SK-N-SH (cell line): ENCODE data around the gene MAN2A1. TPM values are rescaled to one million over a fixed set of nuclear protein-coding genes. Genes with fewer than 3 reads are reported as not detected.
A peak's percentile ranks its signal among the peaks of the same experiment; 100 is the strongest.

ENCODE experiments used
- CTCF ChIA-PET: fragments of 300-600, 350-600 bp; formaldehyde crosslinking; extraction: SDS; loops from one replicate; lab custom pipeline; 2021; lab: Yijun Ruan, JAX
- POLR2A ChIA-PET: fragments of 350-600 bp; sonication (Branson Sonifier 250); formaldehyde crosslinking; extraction: SDS; loops from one replicate; lab custom pipeline; 2020; ENCODE audit warnings: antibody characterized with exemption, inconsistent platforms; lab: Yijun Ruan, JAX
- DNase-seq: peaks from one replicate; pipeline ENCODE4 v3.0.0; 2012
- H2AFZ ChIP-seq: fragments of 200-600 bp; sonication (generic); 2 replicates; pipeline ENCODE4 v1.8.1; 2016; ENCODE audit warnings: antibody characterized with exemption, mild to moderate bottlenecking, low read depth
- H3F3A ChIP-seq: fragments of 200-600 bp; sonication (generic); replicated peaks from 2 replicates; pipeline ENCODE3; 2016; ENCODE audit warnings: antibody characterized with exemption, mild to moderate bottlenecking; ENCODE audit not compliant: insufficient read depth
- H3K27ac ChIP-seq, 2 experiments: fragments of 200-500 bp in 1 of 2; fragments of 200-600 bp in 1 of 2; sonication (Bioruptor generic) in 1 of 2; sonication (generic), shearing (Covaris generic) in 1 of 2; 2 replicates each; pipeline versions ENCODE4 v1.5.1 to v1.6.1; 2014 to 2016; ENCODE audit warnings: low read depth in 2 of 2, inconsistent platforms in 1 of 2, low read length in 1 of 2, mild to moderate bottlenecking in 1 of 2, mixed read lengths in 1 of 2
- H3K27me3 ChIP-seq: fragments of 200-600 bp; sonication (generic), shearing (Covaris generic); 2 replicates; pipeline ENCODE4 v1.6.1; 2016; ENCODE audit warnings: mixed run types; ENCODE audit not compliant: insufficient read depth
- H3K36me3 ChIP-seq, 2 experiments: fragments of 200-500 bp in 1 of 2; fragments of 200-600 bp in 1 of 2; sonication (Bioruptor generic) in 1 of 2; sonication (generic) in 1 of 2; replicated peaks in 1 of 2; 2 replicates each; pipeline versions ENCODE3 to v1.5.1; 2014 to 2016; ENCODE audit warnings: low read length in 1 of 2, mild to moderate bottlenecking in 1 of 2; ENCODE audit not compliant: insufficient read depth in 2 of 2, control insufficient read depth in 1 of 2
- H3K4me1 ChIP-seq, 2 experiments: fragments of 200-500 bp in 1 of 2; fragments of 200-600 bp in 1 of 2; sonication (Bioruptor generic) in 1 of 2; sonication (generic), shearing (Covaris generic) in 1 of 2; 2 replicates each; pipeline versions ENCODE4 v1.5.1 to v1.6.1; 2014 to 2016; ENCODE audit warnings: low read depth in 1 of 2, low read length in 1 of 2, mixed run types in 1 of 2; ENCODE audit not compliant: insufficient read depth in 2 of 2, control insufficient read depth in 1 of 2
- H3K4me2 ChIP-seq: fragments of 200-600 bp; sonication (generic), shearing (Covaris generic); 2 replicates; pipeline ENCODE4 v1.6.1; 2017; ENCODE audit warnings: mixed run types
- H3K4me3 ChIP-seq, 2 experiments: fragments of 200-500 bp in 1 of 2; fragments of 200-600 bp in 1 of 2; sonication (Bioruptor generic) in 1 of 2; sonication (generic), shearing (Covaris generic) in 1 of 2; 2 replicates each; pipeline versions ENCODE4 v1.5.1 to v1.8.1; 2014 to 2016; ENCODE audit warnings: low read depth in 2 of 2, inconsistent platforms in 1 of 2, low read length in 1 of 2, mild to moderate bottlenecking in 1 of 2, mixed read lengths in 1 of 2, moderate library complexity in 1 of 2
- H3K79me2 ChIP-seq: fragments of 200-600 bp; sonication (generic); 2 replicates; pipeline ENCODE4 v1.8.1; 2017; ENCODE audit warnings: mild to moderate bottlenecking; ENCODE audit not compliant: insufficient read depth
- H3K9ac ChIP-seq: fragments of 200-600 bp; sonication (generic); 2 replicates; pipeline ENCODE4 v1.6.1; 2017; ENCODE audit warnings: mixed run types
- H3K9me2 ChIP-seq: fragments of 200-600 bp; sonication (generic); 2 replicates; pipeline ENCODE4 v1.6.1; 2017; ENCODE audit warnings: mixed run types
- H3K9me3 ChIP-seq: fragments of 200-600 bp; sonication (generic); 2 replicates; pipeline ENCODE4 v1.6.1; 2017; ENCODE audit warnings: mixed run types, mild to moderate bottlenecking, moderate library complexity
- H4K20me1 ChIP-seq: fragments of 200-600 bp; sonication (generic); 2 replicates; pipeline ENCODE4 v1.6.1; 2017; ENCODE audit warnings: mild to moderate bottlenecking, mixed run types; ENCODE audit not compliant: insufficient read depth
- CHD2 ChIP-seq: fragments of 150-350 bp; IDR thresholded peaks from 2 replicates; pipeline ENCODE4 v1.6.1; 2018; ENCODE audit warnings: low read length; ENCODE audit not compliant: partially characterized antibody
- EP300 ChIP-seq, 2 experiments: IDR thresholded peaks; 2 replicates each; pipeline versions ENCODE4 v1.4.0 to v1.6.1; 2012; ENCODE audit warnings: borderline replicate concordance in 1 of 2, low read depth in 1 of 2, low read length in 1 of 2
- FOSL2 ChIP-seq: IDR thresholded peaks from 2 replicates; pipeline ENCODE4 v1.4.0; 2012; ENCODE audit warnings: low read depth, mild to moderate bottlenecking, moderate library complexity, borderline replicate concordance
- GABPA ChIP-seq: IDR thresholded peaks from 2 replicates; pipeline ENCODE4 v1.4.0; 2012; ENCODE audit warnings: low read depth, mild to moderate bottlenecking
- GATA2 ChIP-seq: sonication (generic); formaldehyde crosslinking; IDR thresholded peaks from 2 replicates; pipeline ENCODE4 v1.5.0; 2020; ENCODE audit warnings: mild to moderate bottlenecking, missing genetic modification reagents
- JUND ChIP-seq: IDR thresholded peaks from 2 replicates; pipeline ENCODE4 v1.4.0; 2012
- POLR2AphosphoS5 ChIP-seq: IDR thresholded peaks from 2 replicates; pipeline ENCODE4 v1.6.1; 2012; ENCODE audit warnings: low read depth, low read length
- RAD21 ChIP-seq: IDR thresholded peaks from 2 replicates; pipeline ENCODE4 v1.6.1; 2012; ENCODE audit warnings: mild to moderate bottlenecking, low read length
- RFX5 ChIP-seq: IDR thresholded peaks from 2 replicates; pipeline ENCODE4 v1.6.1; 2012; ENCODE audit warnings: mild to moderate bottlenecking, improper control_type of control experiment, low read length
- TAF1 ChIP-seq: IDR thresholded peaks from 2 replicates; pipeline ENCODE4 v1.6.1; 2012; ENCODE audit warnings: low read depth, mild to moderate bottlenecking, low read length, moderate library complexity, borderline replicate concordance
- TCF12 ChIP-seq: IDR thresholded peaks from 2 replicates; pipeline ENCODE4 v1.4.0; 2012
- WGBS: methylation state at CpG from one replicate; pipeline ENCODE4 v1.1.6; 2017; ENCODE audit warnings: low lambda C conversion rate; 5-methylcytosine and 5-hydroxymethylcytosine counted together
- polyA plus RNA-seq, 3 experiments: library from polyadenylated mRNA; depleted of rRNA; stranded (reverse); fragments of >200 nt; gene quantifications; 2 replicates each; pipeline ENCODE4 v1.2.3, GENCODE V29; 2012
- TF ChIP-seq, protein P1 (sequence below): IDR thresholded peaks from 2 replicates; pipeline ENCODE4; 2012
- TF ChIP-seq, protein P2 (sequence below): IDR thresholded peaks from 2 replicates; pipeline ENCODE4 v1.4.0; 2012; ENCODE audit warnings: low read depth, borderline replicate concordance

The MAN2A1 gene
- polyA plus RNA-seq, 1 of the 3 experiments (the other 2 are of a cell fraction): 19.7 TPM

DNA sequence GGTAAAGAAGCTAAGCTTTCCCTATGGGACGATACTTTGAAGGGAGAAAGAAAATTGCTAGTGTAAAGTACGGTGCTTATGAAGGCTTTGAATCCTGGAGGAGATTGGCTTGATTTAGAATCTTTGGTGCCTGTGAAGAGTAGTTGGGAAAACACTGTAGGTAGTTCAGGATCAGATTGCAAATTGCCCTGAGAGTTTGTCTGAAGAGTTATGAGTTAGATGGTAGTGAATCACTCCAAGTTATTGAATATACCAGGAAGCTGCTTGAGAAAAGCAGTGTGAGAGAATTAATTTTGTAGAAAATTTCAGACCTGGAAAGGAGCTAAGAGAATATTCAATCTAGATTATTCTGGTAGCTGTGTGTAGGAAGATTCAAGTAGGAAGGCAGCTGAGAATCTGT, 11.5 kb downstream of the MAN2A1 start:
- H4K20me1 ChIP-seq: peaks cover 7% of the 10 kb centered on the region; the same call in 1 of the 2 replicates
- POLR2A ChIA-PET: no interaction called here
- CTCF ChIA-PET: interaction anchor here (0.6 to 1.8 kb wide), 4 partner anchors 9 to 924 kb away, joined by 3 to 7 read pairs (median 5); no protein-coding TSS in a partner anchor

DNA sequence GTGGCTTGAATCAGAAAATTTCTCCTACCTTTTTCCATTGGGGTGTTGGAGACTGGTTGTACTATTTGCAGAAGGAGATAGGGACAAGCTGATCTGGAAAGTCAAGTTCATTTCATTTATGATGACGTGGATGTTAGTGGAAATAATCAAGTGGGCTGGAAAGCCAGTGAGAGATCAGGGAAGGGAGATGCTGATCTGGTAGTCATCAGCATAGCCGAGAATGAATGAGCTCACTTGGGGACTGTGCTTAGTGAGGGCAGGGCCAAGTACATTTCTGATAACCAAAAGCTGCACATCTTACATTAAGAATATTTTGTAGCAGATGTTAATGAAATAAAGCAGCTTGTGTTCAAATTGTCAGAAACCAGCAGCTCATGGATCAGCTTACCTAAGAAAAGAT, 12.1 kb downstream of the MAN2A1 start:
- POLR2A ChIA-PET: no interaction called here
- DNase-seq: no peak
- peaks cover 7% of the 10 kb centered on the region for H3F3A ChIP-seq
- H3K79me2 ChIP-seq: peaks cover 71% of the 10 kb centered on the region
- TF ChIP-seq RAD21: no peak
- TF ChIP-seq EP300 (IDR thresholded peaks at IDR 0.05; ENCODE audit: borderline replicate concordance in 1 of 2, low read depth in 1 of 2, low read length in 1 of 2): no peak
- no peak for TF ChIP-seq POLR2AphosphoS5
- TF ChIP-seq TCF12: no peak
- no peak for TF ChIP-seq GATA2 (CRISPR knock-in tag)
- TF ChIP-seq, protein P1, sequence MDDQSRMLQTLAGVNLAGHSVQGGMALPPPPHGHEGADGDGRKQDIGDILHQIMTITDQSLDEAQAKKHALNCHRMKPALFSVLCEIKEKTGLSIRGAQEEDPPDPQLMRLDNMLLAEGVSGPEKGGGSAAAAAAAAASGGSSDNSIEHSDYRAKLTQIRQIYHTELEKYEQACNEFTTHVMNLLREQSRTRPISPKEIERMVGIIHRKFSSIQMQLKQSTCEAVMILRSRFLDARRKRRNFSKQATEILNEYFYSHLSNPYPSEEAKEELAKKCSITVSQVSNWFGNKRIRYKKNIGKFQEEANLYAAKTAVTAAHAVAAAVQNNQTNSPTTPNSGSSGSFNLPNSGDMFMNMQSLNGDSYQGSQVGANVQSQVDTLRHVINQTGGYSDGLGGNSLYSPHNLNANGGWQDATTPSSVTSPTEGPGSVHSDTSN: no peak
- H3K4me2 ChIP-seq: no peak overlapping the region
- CTCF ChIA-PET: interaction anchor here (0.6 to 1.8 kb wide), 4 partner anchors 10 to 923 kb away, joined by 3 to 7 read pairs (median 5); no protein-coding TSS in a partner anchor
- no peak overlapping the region for H3K27ac ChIP-seq
- H3K36me3 ChIP-seq: peaks cover 0 to 2% of the 10 kb centered on the region in 2 experiments
- no peak overlapping the region for H2AFZ ChIP-seq
- H3K9me2 ChIP-seq: no peaks in the 10 kb centered on the region
- no peaks in the 10 kb centered on the region for H3K27me3 ChIP-seq
- H4K20me1 ChIP-seq: peaks cover 7% of the 10 kb centered on the region; the same call in 1 of the 2 replicates
- peaks cover 6 to 24% of the 10 kb centered on the region in 2 experiments; a peak in 3 of 4 replicates for H3K4me1 ChIP-seq
- 94% methylated on average over 2 of the region's 2 CpGs for WGBS
- no peaks in the 10 kb centered on the region for H3K9me3 ChIP-seq
- H3K4me3 ChIP-seq: no peak overlapping the region
- no peak overlapping the region for H3K9ac ChIP-seq

More for the DNA sequence above, 11.5 kb downstream of the MAN2A1 start:
- Histone ChIP-seq H3K9me2 (no peaks in the 10 kb centered on the region), H3K9me3 (no peaks in the 10 kb centered on the region), H3K27ac (no peak overlapping the region), H3F3A (peaks cover 7% of the 10 kb centered on the region), H3K4me2 (no peak overlapping the region), H3K36me3 (peaks cover 0 to 2% of the 10 kb centered on the region in 2 experiments), H2AFZ (no peak overlapping the region), H3K4me3 (no peak overlapping the region), H3K4me1 (peaks cover 6 to 24% of the 10 kb centered on the region in 2 experiments; a peak in 3 of 4 replicates), H3K79me2 (peaks cover 71% of the 10 kb centered on the region), H3K27me3 (no peaks in the 10 kb centered on the region), H3K9ac (no peak overlapping the region)
- 96% methylated on average over 2 of the region's 2 CpGs for WGBS
- no peak for TF ChIP-seq TAF1
- TF ChIP-seq JUND: no peak
- no peak for TF ChIP-seq CHD2
- TF ChIP-seq, protein P2, sequence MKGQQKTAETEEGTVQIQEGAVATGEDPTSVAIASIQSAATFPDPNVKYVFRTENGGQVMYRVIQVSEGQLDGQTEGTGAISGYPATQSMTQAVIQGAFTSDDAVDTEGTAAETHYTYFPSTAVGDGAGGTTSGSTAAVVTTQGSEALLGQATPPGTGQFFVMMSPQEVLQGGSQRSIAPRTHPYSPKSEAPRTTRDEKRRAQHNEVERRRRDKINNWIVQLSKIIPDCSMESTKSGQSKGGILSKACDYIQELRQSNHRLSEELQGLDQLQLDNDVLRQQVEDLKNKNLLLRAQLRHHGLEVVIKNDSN: no peak
- TF ChIP-seq FOSL2: peak; percentile 22; the same call in 1 of the 2 replicates
- no peak for TF ChIP-seq GABPA
- TF ChIP-seq RFX5: no peak
- DNase-seq: no peak
